GM19035 (cell line): Measurements from ENCODE around the gene DCHS2.

Experiments used
- ATAC-seq: cut with Tn5 transposase; IDR thresholded peaks from one replicate; pipeline ENCODE4 v1.9.1; 2021; ENCODE audit not compliant: unreplicated experiment

DCHS2 gene

GRCh38 chr4:154489558-154490233 is 1.9 kb downstream of the DCHS2 start:
- ATAC-seq: no peak

GRCh38 chr4:154487145-154487544 is 4.5 kb downstream of the DCHS2 start:
- no peak for ATAC-seq

- ATAC-seq: peak; percentile 94
These were observed 6.3 kb downstream of the DCHS2 start for GRCh38 chr4:154485127-154485773.

- no peak for ATAC-seq
These were observed 13.1 kb downstream of the DCHS2 start for GRCh38 chr4:154478547-154478946.

GRCh38 chr4:154478128-154478527 is 13.5 kb downstream of the DCHS2 start:
- ATAC-seq: no peak

GRCh38 chr4:154476232-154476631 is 15.4 kb downstream of the DCHS2 start:
- no peak for ATAC-seq

- no peak for ATAC-seq
These were observed 15.8 kb downstream of the DCHS2 start for GRCh38 chr4:154475820-154476219.

- ATAC-seq: no peak
These were observed 18.1 kb downstream of the DCHS2 start for GRCh38 chr4:154473497-154473896.

GRCh38 chr4:154472858-154473257 is 18.7 kb downstream of the DCHS2 start:
- ATAC-seq: no peak

GRCh38 chr4:154471526-154472331 is 19.9 kb downstream of the DCHS2 start:
- ATAC-seq: peak; percentile 43

GRCh38 chr4:154471032-154471431 is 20.6 kb downstream of the DCHS2 start:
- ATAC-seq: peak; percentile 62

GRCh38 chr4:154467886-154468285 is 23.7 kb downstream of the DCHS2 start:
- ATAC-seq: no peak

- ATAC-seq: no peak
These were observed 25.3 kb downstream of the DCHS2 start for GRCh38 chr4:154466336-154466735.

GRCh38 chr4:154465085-154465484 is 26.5 kb downstream of the DCHS2 start:
- no peak for ATAC-seq

GRCh38 chr4:154464654-154465053 is 26.9 kb downstream of the DCHS2 start:
- ATAC-seq: no peak

- ATAC-seq: no peak
These were observed 29.4 kb downstream of the DCHS2 start for GRCh38 chr4:154462081-154462810.

- ATAC-seq: no peak
These were observed 34.1 kb downstream of the DCHS2 start for GRCh38 chr4:154457471-154457870.

- no peak for ATAC-seq
These were observed 34.7 kb downstream of the DCHS2 start for GRCh38 chr4:154456889-154457288.

GRCh38 chr4:154456240-154456639 is 35.4 kb downstream of the DCHS2 start:
- no peak for ATAC-seq

GRCh38 chr4:154455111-154455510 is 36.5 kb downstream of the DCHS2 start:
- ATAC-seq: no peak

- no peak for ATAC-seq
These were observed 36.9 kb downstream of the DCHS2 start for GRCh38 chr4:154454710-154455109.
